NB4 (cell line): Measurements from ENCODE around the gene TEX9.

Experiments
- DNase-seq: peaks from one replicate; pipeline ENCODE4 v3.0.0; 2010; ENCODE audit warnings: low read depth
- H3K4me3 ChIP-seq: one replicate; pipeline ENCODE4 v1.5.1; 2011; ENCODE audit warnings: mild to moderate bottlenecking, low read depth, low read length, moderate library complexity
- CTCF ChIP-seq: IDR thresholded peaks from one replicate; pipeline ENCODE4 v1.5.1; 2012; ENCODE audit warnings: low read depth, low read length
- MAX ChIP-seq: IDR thresholded peaks from 2 replicates; pipeline ENCODE4 v1.6.1; 2011; ENCODE audit warnings: low read depth, low read length
- MYC ChIP-seq: IDR thresholded peaks from 2 replicates; pipeline ENCODE4 v1.6.1; 2011; ENCODE audit warnings: low read depth, low read length
- POLR2A ChIP-seq: IDR thresholded peaks from 2 replicates; pipeline ENCODE4 v1.6.1; 2011; ENCODE audit warnings: mild to moderate bottlenecking; ENCODE audit not compliant: insufficient read length; ENCODE audit errors: extremely low read depth

Gene TEX9

GRCh38 chr15:56425276-56425675 lies 60.0 kb downstream of the TEX9 start:
- TF ChIP-seq MYC: no peak
- TF ChIP-seq CTCF: no peak
- TF ChIP-seq POLR2A: no peak
- no peak for TF ChIP-seq MAX
- DNase-seq: no peak
- H3K4me3 ChIP-seq: no peak overlapping the region

GRCh38 chr15:56425976-56426375 lies 60.8 kb downstream of the TEX9 start:
- DNase-seq: no peak
- H3K4me3 ChIP-seq: no peak overlapping the region
- TF ChIP-seq CTCF (no peak), MYC (no peak), POLR2A (no peak), MAX (no peak)

- DNase-seq: peak; percentile 40
- TF ChIP-seq MYC (no peak), CTCF (peak; percentile 2)
- no peak overlapping the region for H3K4me3 ChIP-seq
These were observed 63.7 kb downstream of the TEX9 start for GRCh38 chr15:56428821-56429458.

GRCh38 chr15:56432304-56432703 lies 67.1 kb downstream of the TEX9 start:
- no peak for DNase-seq
- TF ChIP-seq MYC (no peak), MAX (no peak), POLR2A (no peak), CTCF (no peak)
- H3K4me3 ChIP-seq: no peak overlapping the region

- DNase-seq: no peak
- H3K4me3 ChIP-seq: no peak overlapping the region
- TF ChIP-seq MAX (no peak), MYC (no peak), CTCF (no peak), POLR2A (no peak)
These were observed 75.1 kb downstream of the TEX9 start for GRCh38 chr15:56440214-56440770.

GRCh38 chr15:56442354-56442753 lies 77.1 kb downstream of the TEX9 start:
- no peak for DNase-seq
- TF ChIP-seq POLR2A (no peak), MYC (no peak), CTCF (no peak), MAX (no peak)

More at GRCh38 chr15:56442354-56442753, 77.1 kb downstream of the TEX9 start:
- no peak overlapping the region for H3K4me3 ChIP-seq
